Gastroesophageal sphincter (tissue), 4 donors: ENCODE data around the gene BDKRB2. TPM values are rescaled to one million over a fixed set of nuclear protein-coding genes. Genes with fewer than 3 reads are reported as not detected.

Source experiments
- ATAC-seq: fragments of 150-250 bp; one replicate; pipeline ENCODE4 v1.9.1; 2016; ENCODE audit warnings: mild to moderate bottlenecking, moderate library complexity
- H3K27ac ChIP-seq, 4 donors: fragments of 200-600 bp; sonication (generic) in 3 of 4; 1 replicate in 3 of 4; 2 replicates in 1 of 4; pipeline ENCODE4 v1.5.1; 2016 to 2019
- H3K27me3 ChIP-seq: fragments of 200-600 bp; sonication (generic); one replicate; pipeline ENCODE4 v1.5.1; 2019
- H3K36me3 ChIP-seq, 2 donors: fragments of 200-600 bp; sonication (generic); one replicate each; pipeline ENCODE4 v1.5.1; 2019; ENCODE audit warnings: control low read depth in 1 of 2
- H3K4me1 ChIP-seq, 3 donors: fragments of 200-600 bp; sonication (generic); 1 replicate in 2 of 3; 2 replicates in 1 of 3; pipeline ENCODE4 v1.5.1; 2016 to 2019; ENCODE audit warnings: control low read depth in 2 of 3
- H3K4me3 ChIP-seq, 2 donors: fragments of 200-600 bp; sonication (generic); one replicate each; pipeline ENCODE4 v1.5.1; 2019; ENCODE audit warnings: mild to moderate bottlenecking in 1 of 2, moderate library complexity in 1 of 2
- H3K9me3 ChIP-seq, 3 donors: fragments of 200-600 bp; sonication (generic); one replicate each; pipeline ENCODE4 v1.5.1; 2017 to 2019; ENCODE audit warnings: control low read depth in 2 of 3
- EP300 ChIP-seq: sonication (generic); formaldehyde crosslinking; IDR thresholded peaks from one replicate; pipeline ENCODE4 v1.6.1; 2017; ENCODE audit warnings: antibody characterized with exemption, mild to moderate bottlenecking
- POLR2A ChIP-seq, 2 donors: fragments of 450-650 bp; IDR thresholded peaks; one replicate each; pipeline ENCODE4 v1.6.1; 2017; ENCODE audit warnings: antibody characterized with exemption in 2 of 2, mild to moderate bottlenecking in 2 of 2, moderate library complexity in 1 of 2
- POLR2AphosphoS5 ChIP-seq: sonication (generic); formaldehyde crosslinking; IDR thresholded peaks from one replicate; pipeline ENCODE4 v1.6.1; 2017; ENCODE audit warnings: antibody characterized with exemption
- whole genome bisulfite sequencing, 2 donors: methylation state at CpG; one replicate each; pipeline ENCODE4 v1.1.5; 2018; ENCODE audit warnings: low coverage in 1 of 2; 5-methylcytosine and 5-hydroxymethylcytosine counted together
- total RNA-seq, 4 donors: library from RNA; depleted of rRNA; stranded (reverse); fragments of >200 nt; gene quantifications; one replicate each; pipeline ENCODE4 v1.1.0, GENCODE V29; 2016
- TF ChIP-seq, protein P1 (sequence below), 4 experiments: fragments of 200-600 bp in 2 of 4; fragments of 450-650 bp in 2 of 4; sonication (generic) in 1 of 4; IDR thresholded peaks; one replicate each; pipeline ENCODE4 v1.5.1; 2017 to 2019; ENCODE audit warnings: antibody characterized with exemption in 4 of 4, mild to moderate bottlenecking in 2 of 4, moderate library complexity in 2 of 4

BDKRB2 gene
- total RNA-seq, 4 donors from 2014 or later = 3.3 to 13.6 (median 8.3) TPM

GRCh38 chr14:96256407-96256806 lies 51.8 kb downstream of the BDKRB2 start:
- no peak overlapping the region for H3K4me3 ChIP-seq
- WGBS, 2 donors = 31 to 40% methylated on average over 3 to 4 of the region's 4 CpGs
- peak overlapping the region; percentile 74 to 87 (median 83) for H3K27ac ChIP-seq
- no peaks in the 10 kb centered on the region for H3K27me3 ChIP-seq
- H3K36me3 ChIP-seq = no peaks in the 10 kb centered on the region
- peaks cover 4 to 49% (median 26%) of the 10 kb centered on the region in 3 donors for H3K4me1 ChIP-seq
- TF ChIP-seq POLR2A (IDR thresholded peaks at IDR 0.05) = no peak
- TF ChIP-seq, protein P1, sequence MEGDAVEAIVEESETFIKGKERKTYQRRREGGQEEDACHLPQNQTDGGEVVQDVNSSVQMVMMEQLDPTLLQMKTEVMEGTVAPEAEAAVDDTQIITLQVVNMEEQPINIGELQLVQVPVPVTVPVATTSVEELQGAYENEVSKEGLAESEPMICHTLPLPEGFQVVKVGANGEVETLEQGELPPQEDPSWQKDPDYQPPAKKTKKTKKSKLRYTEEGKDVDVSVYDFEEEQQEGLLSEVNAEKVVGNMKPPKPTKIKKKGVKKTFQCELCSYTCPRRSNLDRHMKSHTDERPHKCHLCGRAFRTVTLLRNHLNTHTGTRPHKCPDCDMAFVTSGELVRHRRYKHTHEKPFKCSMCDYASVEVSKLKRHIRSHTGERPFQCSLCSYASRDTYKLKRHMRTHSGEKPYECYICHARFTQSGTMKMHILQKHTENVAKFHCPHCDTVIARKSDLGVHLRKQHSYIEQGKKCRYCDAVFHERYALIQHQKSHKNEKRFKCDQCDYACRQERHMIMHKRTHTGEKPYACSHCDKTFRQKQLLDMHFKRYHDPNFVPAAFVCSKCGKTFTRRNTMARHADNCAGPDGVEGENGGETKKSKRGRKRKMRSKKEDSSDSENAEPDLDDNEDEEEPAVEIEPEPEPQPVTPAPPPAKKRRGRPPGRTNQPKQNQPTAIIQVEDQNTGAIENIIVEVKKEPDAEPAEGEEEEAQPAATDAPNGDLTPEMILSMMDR (IDR thresholded peaks at IDR 0.05) = peak in 3 of 4 experiments; percentile 30 to 45 (median 43)
- no peak for TF ChIP-seq POLR2AphosphoS5
- TF ChIP-seq EP300 = no peak
- peak; percentile 39 for ATAC-seq
- peaks cover 0 to 8% (median 0%) of the 10 kb centered on the region in 3 donors for H3K9me3 ChIP-seq

DNA sequence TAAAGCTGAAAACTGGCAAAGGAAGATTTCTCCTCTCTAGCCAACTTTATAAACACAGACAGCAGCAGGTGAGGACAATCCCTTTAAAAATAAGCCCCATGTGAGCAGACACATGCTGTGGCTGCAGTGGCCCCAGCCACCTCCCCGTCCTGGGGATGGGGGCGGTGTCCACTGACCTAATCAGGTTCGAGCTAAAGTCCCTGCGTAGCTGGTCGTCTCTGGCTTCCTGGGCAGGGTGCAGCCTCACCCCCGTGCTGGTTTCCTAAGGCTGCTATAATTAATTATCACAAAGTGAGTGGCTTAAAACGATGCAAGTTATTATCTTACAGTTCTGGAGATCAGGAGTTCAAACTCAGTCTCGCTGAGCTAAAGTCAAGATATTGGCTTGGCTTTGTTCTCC lies 52.4 kb downstream of the BDKRB2 start:
- peaks cover 0 to 8% (median 0%) of the 10 kb centered on the region in 3 donors for H3K9me3 ChIP-seq
- peak overlapping the region in 3 of 4 donors; percentile 79 to 87 (median 87) for H3K27ac ChIP-seq
- H3K36me3 ChIP-seq = no peaks in the 10 kb centered on the region
- no peak overlapping the region for H3K4me3 ChIP-seq
- no peaks in the 10 kb centered on the region for H3K27me3 ChIP-seq
- TF ChIP-seq, protein P1 (IDR thresholded peaks at IDR 0.05) = no peak
- no peak for TF ChIP-seq EP300
- TF ChIP-seq POLR2A (IDR thresholded peaks at IDR 0.05) = no peak
- TF ChIP-seq POLR2AphosphoS5 = no peak
- 59 to 64% methylated on average over 3 to 8 of the region's 8 CpGs for WGBS, 2 donors
- no peak for ATAC-seq
- peaks cover 4 to 53% (median 26%) of the 10 kb centered on the region in 3 donors for H3K4me1 ChIP-seq

DNA sequence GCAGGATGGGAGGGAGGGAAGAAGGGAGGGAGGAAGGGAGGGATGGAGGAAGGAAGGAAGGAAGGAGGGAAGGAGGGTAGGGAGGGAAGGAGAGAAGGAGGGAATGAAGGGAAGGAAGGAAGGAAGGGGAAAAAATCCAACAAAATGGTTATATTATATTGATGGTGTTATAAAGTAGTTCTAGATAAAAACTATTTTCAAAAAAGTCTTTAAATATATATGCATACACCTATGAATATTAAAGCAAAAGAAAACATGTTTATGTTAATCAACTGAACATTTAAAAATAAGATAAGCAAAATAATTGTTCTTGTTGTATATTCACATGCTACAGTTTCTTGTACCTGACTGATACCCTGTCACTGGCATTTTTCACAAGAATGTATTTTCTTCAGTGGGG lies 53.3 kb downstream of the BDKRB2 start:
- Histone ChIP-seq H3K9me3 (peaks cover 0 to 8% (median 0%) of the 10 kb centered on the region in 3 donors), H3K36me3 (no peaks in the 10 kb centered on the region), H3K4me3 (no peak overlapping the region), H3K4me1 (peaks cover 4 to 46% (median 21%) of the 10 kb centered on the region in 3 donors), H3K27ac (peak overlapping the region in 1 of 4 donors; percentile 87), H3K27me3 (no peaks in the 10 kb centered on the region)
- no peak for ATAC-seq
- TF ChIP-seq EP300 (no peak), POLR2AphosphoS5 (no peak), POLR2A (IDR thresholded peaks at IDR 0.05) (no peak)
- TF ChIP-seq, protein P1 (IDR thresholded peaks at IDR 0.05) = no peak

GRCh38 chr14:96260341-96260821 lies 55.7 kb downstream of the BDKRB2 start:
- Histone ChIP-seq H3K4me1 (peaks cover 0 to 22% (median 6%) of the 10 kb centered on the region in 3 donors), H3K36me3 (no peaks in the 10 kb centered on the region), H3K27me3 (no peaks in the 10 kb centered on the region), H3K4me3 (no peak overlapping the region), H3K27ac (no peak overlapping the region), H3K9me3 (peaks cover 0 to 8% (median 0%) of the 10 kb centered on the region in 3 donors)
- peak; percentile 65 for ATAC-seq
- TF ChIP-seq, protein P1 (IDR thresholded peaks at IDR 0.05) = no peak
- TF ChIP-seq EP300 = no peak
- WGBS, 2 donors = 52 to 84% methylated on average over 2 of the region's 2 CpGs

- H3K9me3 ChIP-seq = peaks cover 0 to 8% (median 0%) of the 10 kb centered on the region in 3 donors
- TF ChIP-seq POLR2A (IDR thresholded peaks at IDR 0.05) = no peak
- TF ChIP-seq, protein P1 (IDR thresholded peaks at IDR 0.05) = no peak
- no peak for TF ChIP-seq POLR2AphosphoS5
- no peak for TF ChIP-seq EP300
These were observed 56.4 kb downstream of the BDKRB2 start for GRCh38 chr14:96261053-96261452.

More at GRCh38 chr14:96261053-96261452, 56.4 kb downstream of the BDKRB2 start:
- ATAC-seq = no peak
- no peaks in the 10 kb centered on the region for H3K36me3 ChIP-seq
- peaks cover 0 to 15% (median 2%) of the 10 kb centered on the region in 3 donors for H3K4me1 ChIP-seq
- WGBS, 2 donors = 67 to 90% methylated on average over 5 of the region's 5 CpGs
- peak overlapping the region in 1 of 4 donors; percentile 11 for H3K27ac ChIP-seq
- H3K4me3 ChIP-seq = no peak overlapping the region
- H3K27me3 ChIP-seq = no peaks in the 10 kb centered on the region
